K562 (cell line): ENCODE data around the gene ITGA7. TPM values are rescaled to one million over a fixed set of nuclear protein-coding genes. Genes with fewer than 3 reads are reported as not detected.

ENCODE experiments used
- COPS2 ChIP-seq: fragments of 450-650 bp; conservative IDR thresholded peaks from 2 replicates; pipeline ENCODE4 v1.6.1; 2016; ENCODE audit warnings: mild to moderate bottlenecking, moderate library complexity
- ESRRA ChIP-seq: fragments of 450-650 bp; IDR thresholded peaks from 2 replicates; pipeline ENCODE4 v1.6.1; 2014; ENCODE audit warnings: low read depth, mild to moderate bottlenecking, moderate library complexity, borderline replicate concordance
- NR4A1 ChIP-seq, 2 experiments: fragments of 250-450 bp in 1 of 2; fragments of 450-650 bp in 1 of 2; sonication (Bioruptor Pico) in 1 of 2; IDR thresholded peaks; 2 replicates each; pipeline versions ENCODE4 v1.4.0 to v1.6.1; 2016 to 2020; ENCODE audit warnings: mild to moderate bottlenecking in 2 of 2, missing compliant biosample characterization in 1 of 2, missing genetic modification characterization in 1 of 2, moderate library complexity in 1 of 2
- PPARD ChIP-seq: fragments of 250-450 bp; sonication (Bioruptor Pico); IDR thresholded peaks from 2 replicates; pipeline ENCODE4 v1.8.0; 2022; ENCODE audit warnings: inconsistent platforms, mild to moderate bottlenecking, moderate library complexity
- ZKSCAN3 ChIP-seq: fragments of 250-450 bp; sonication (Bioruptor Pico); IDR thresholded peaks from 2 replicates; pipeline ENCODE4 v1.4.0; 2020
- ZKSCAN8 ChIP-seq: fragments of 200-800 bp; sonication (Bioruptor generic); IDR thresholded peaks from 2 replicates; pipeline ENCODE4 v1.6.1; 2016; ENCODE audit warnings: missing genetic modification characterization, missing compliant biosample characterization
- ZNF324 ChIP-seq: fragments of 250-450 bp; sonication (Bioruptor Pico); IDR thresholded peaks from 2 replicates; pipeline ENCODE4 v1.4.0; 2020; ENCODE audit warnings: mild to moderate bottlenecking
- ZNF766 ChIP-seq: fragments of 200-800 bp; sonication (Bioruptor generic); conservative IDR thresholded peaks from 2 replicates; pipeline ENCODE4 v1.6.1; 2016; ENCODE audit warnings: missing genetic modification characterization, missing compliant biosample characterization
- ZSCAN29 ChIP-seq: fragments of 450-650 bp; IDR thresholded peaks from 2 replicates; pipeline ENCODE4 v1.6.1; 2017
- polyA plus RNA-seq, 8 experiments: library from polyadenylated mRNA; depleted of rRNA in 4 of 8; stranded (reverse) in 5 of 8; unstranded in 3 of 8; fragments of >200 nt; fragmentation: Nextera tagmentation in 2 of 8; fragmentation: Illumina TruSeq in 1 of 8; extraction: Ambion mirVana in 2 of 8; extraction: Trizol in 1 of 8; gene quantifications; 2 replicates each; pipeline versions ENCODE4 v1.2.1 to v1.2.3, GENCODE V29; 2011 to 2014; ENCODE audit warnings: inconsistent platforms in 1 of 8, missing spikeins in 1 of 8
- total RNA-seq, 7 experiments: library from RNA; depleted of rRNA in 6 of 7; stranded (reverse); fragments of >200 nt in 6 of 7; fragmentation: Illumina TruSeq in 2 of 7; extraction: Trizol in 2 of 7; gene quantifications; 2 replicates each; pipeline versions ENCODE4 v1.2.1 to v1.2.3, GENCODE V29; 2011 to 2021; ENCODE audit warnings: low replicate concordance in 1 of 7
- TF ChIP-seq, protein P1 (sequence below): sonication (generic); formaldehyde crosslinking; IDR thresholded peaks from 2 replicates; pipeline ENCODE4 v1.4.0; 2020; ENCODE audit warnings: mild to moderate bottlenecking, missing genetic modification reagents
- TF ChIP-seq, protein P2 (sequence below): sonication (generic); formaldehyde crosslinking; IDR thresholded peaks from 2 replicates; pipeline ENCODE4 v1.8.1; 2023; ENCODE audit warnings: mild to moderate bottlenecking, missing genetic modification reagents
- TF ChIP-seq, protein P3 (sequence below): fragments of 450-650 bp; IDR thresholded peaks from 2 replicates; pipeline ENCODE4 v1.7.0; 2016; ENCODE audit warnings: borderline replicate concordance
- TF ChIP-seq, protein P4 (sequence below), 3 experiments: fragments of 200-800 bp in 1 of 3; fragments of 250-450 bp in 1 of 3; fragments of 450-650 bp in 1 of 3; sonication (Bioruptor Pico) in 1 of 3; sonication (Bioruptor generic) in 1 of 3; formaldehyde crosslinking in 1 of 3; IDR thresholded peaks; 2 replicates each; pipeline versions ENCODE4 v1.6.1 to v1.8.0; 2016 to 2022; ENCODE audit warnings: mild to moderate bottlenecking in 2 of 3, missing genetic modification characterization in 2 of 3, missing compliant biosample characterization in 1 of 3, moderate library complexity in 1 of 3
- TF ChIP-seq, protein P5 (sequence below): fragments of 250-450 bp; sonication (Bioruptor Pico); IDR thresholded peaks from 2 replicates; pipeline ENCODE4 v1.8.0; 2021; ENCODE audit warnings: mild to moderate bottlenecking, moderate library complexity
- TF ChIP-seq, protein P6 (sequence below), 2 experiments: fragments of 450-650 bp in 1 of 2; sonication (generic) in 1 of 2; formaldehyde crosslinking; conservative IDR thresholded peaks; 2 replicates each; pipeline versions ENCODE4 v1.4.0 to v1.8.1; 2020 to 2022; ENCODE audit warnings: mild to moderate bottlenecking in 1 of 2, missing genetic modification reagents in 1 of 2

The ITGA7 gene
- total and polyA plus RNA-seq, 9 of the 15 experiments (the other 6 are each of a cell fraction or from before 2014, with no cell fraction given), result 0.11 to 2.3 (median 0.56) TPM; not detected in 1

DNA sequence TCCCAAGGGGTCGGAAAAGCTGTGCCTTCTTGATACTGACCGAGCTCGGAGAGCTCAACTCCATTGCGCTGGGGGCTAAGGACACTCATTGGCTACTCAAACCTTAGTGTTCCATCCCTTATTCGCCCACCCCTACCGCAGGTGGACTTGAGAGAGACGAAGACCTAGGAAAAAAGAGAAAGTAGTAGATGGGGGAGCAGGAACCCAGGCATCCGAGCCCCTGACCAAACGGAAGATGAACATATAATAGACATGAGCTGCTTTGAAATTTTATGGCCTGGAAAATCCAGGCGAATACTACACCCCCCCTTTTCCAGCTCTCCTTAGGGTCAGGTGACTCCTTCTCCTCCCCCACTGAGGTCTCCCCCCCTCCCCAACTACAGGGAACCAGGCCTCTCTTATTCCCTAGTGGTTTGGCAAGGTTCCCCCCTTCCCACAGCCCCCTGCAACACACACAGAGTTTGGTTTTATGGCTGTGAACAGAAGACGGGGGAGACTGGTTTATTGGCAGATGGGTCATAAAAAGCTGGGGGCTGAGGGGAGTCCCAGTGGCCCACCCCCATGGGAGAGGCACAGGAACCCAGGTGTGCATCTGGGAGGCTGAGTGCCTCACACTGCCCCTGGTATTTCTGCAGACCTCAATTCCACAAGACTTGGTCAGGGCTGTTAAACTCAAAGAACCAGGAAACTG lies 36.8 kb upstream of the ITGA7 start (continued):
- TF ChIP-seq COPS2 (no peak), NR4A1 (CRISPR knock-in tag; IDR thresholded peaks at IDR 0.05) (no peak), NR4A1 (tag; IDR thresholded peaks at IDR 0.05) (no peak), ZKSCAN8 (CRISPR knock-in tag) (no peak), ZNF324 (no peak), PPARD (no peak), ZSCAN29 (no peak), ZKSCAN3 (CRISPR knock-in tag) (no peak), ESRRA (no peak), ZNF766 (CRISPR knock-in tag) (no peak)
- TF ChIP-seq, protein P1, sequence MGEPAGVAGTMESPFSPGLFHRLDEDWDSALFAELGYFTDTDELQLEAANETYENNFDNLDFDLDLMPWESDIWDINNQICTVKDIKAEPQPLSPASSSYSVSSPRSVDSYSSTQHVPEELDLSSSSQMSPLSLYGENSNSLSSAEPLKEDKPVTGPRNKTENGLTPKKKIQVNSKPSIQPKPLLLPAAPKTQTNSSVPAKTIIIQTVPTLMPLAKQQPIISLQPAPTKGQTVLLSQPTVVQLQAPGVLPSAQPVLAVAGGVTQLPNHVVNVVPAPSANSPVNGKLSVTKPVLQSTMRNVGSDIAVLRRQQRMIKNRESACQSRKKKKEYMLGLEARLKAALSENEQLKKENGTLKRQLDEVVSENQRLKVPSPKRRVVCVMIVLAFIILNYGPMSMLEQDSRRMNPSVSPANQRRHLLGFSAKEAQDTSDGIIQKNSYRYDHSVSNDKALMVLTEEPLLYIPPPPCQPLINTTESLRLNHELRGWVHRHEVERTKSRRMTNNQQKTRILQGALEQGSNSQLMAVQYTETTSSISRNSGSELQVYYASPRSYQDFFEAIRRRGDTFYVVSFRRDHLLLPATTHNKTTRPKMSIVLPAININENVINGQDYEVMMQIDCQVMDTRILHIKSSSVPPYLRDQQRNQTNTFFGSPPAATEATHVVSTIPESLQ (CRISPR knock-in tag), result no peak
- TF ChIP-seq, protein P2, sequence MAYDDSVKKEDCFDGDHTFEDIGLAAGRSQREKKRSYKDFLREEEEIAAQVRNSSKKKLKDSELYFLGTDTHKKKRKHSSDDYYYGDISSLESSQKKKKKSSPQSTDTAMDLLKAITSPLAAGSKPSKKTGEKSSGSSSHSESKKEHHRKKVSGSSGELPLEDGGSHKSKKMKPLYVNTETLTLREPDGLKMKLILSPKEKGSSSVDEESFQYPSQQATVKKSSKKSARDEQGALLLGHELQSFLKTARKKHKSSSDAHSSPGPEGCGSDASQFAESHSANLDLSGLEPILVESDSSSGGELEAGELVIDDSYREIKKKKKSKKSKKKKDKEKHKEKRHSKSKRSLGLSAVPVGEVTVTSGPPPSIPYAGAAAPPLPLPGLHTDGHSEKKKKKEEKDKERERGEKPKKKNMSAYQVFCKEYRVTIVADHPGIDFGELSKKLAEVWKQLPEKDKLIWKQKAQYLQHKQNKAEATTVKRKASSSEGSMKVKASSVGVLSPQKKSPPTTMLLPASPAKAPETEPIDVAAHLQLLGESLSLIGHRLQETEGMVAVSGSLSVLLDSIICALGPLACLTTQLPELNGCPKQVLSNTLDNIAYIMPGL (CRISPR knock-in tag), result no peak
- TF ChIP-seq, protein P3, sequence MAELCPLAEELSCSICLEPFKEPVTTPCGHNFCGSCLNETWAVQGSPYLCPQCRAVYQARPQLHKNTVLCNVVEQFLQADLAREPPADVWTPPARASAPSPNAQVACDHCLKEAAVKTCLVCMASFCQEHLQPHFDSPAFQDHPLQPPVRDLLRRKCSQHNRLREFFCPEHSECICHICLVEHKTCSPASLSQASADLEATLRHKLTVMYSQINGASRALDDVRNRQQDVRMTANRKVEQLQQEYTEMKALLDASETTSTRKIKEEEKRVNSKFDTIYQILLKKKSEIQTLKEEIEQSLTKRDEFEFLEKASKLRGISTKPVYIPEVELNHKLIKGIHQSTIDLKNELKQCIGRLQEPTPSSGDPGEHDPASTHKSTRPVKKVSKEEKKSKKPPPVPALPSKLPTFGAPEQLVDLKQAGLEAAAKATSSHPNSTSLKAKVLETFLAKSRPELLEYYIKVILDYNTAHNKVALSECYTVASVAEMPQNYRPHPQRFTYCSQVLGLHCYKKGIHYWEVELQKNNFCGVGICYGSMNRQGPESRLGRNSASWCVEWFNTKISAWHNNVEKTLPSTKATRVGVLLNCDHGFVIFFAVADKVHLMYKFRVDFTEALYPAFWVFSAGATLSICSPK, result no peak
- TF ChIP-seq, protein P4, sequence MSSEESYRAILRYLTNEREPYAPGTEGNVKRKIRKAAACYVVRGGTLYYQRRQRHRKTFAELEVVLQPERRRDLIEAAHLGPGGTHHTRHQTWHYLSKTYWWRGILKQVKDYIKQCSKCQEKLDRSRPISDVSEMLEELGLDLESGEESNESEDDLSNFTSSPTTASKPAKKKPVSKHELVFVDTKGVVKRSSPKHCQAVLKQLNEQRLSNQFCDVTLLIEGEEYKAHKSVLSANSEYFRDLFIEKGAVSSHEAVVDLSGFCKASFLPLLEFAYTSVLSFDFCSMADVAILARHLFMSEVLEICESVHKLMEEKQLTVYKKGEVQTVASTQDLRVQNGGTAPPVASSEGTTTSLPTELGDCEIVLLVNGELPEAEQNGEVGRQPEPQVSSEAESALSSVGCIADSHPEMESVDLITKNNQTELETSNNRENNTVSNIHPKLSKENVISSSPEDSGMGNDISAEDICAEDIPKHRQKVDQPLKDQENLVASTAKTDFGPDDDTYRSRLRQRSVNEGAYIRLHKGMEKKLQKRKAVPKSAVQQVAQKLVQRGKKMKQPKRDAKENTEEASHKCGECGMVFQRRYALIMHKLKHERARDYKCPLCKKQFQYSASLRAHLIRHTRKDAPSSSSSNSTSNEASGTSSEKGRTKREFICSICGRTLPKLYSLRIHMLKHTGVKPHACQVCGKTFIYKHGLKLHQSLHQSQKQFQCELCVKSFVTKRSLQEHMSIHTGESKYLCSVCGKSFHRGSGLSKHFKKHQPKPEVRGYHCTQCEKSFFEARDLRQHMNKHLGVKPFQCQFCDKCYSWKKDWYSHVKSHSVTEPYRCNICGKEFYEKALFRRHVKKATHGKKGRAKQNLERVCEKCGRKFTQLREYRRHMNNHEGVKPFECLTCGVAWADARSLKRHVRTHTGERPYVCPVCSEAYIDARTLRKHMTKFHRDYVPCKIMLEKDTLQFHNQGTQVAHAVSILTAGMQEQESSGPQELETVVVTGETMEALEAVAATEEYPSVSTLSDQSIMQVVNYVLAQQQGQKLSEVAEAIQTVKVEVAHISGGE (CRISPR knock-in tag; IDR thresholded peaks at IDR 0.05), result no peak
- TF ChIP-seq, protein P5, sequence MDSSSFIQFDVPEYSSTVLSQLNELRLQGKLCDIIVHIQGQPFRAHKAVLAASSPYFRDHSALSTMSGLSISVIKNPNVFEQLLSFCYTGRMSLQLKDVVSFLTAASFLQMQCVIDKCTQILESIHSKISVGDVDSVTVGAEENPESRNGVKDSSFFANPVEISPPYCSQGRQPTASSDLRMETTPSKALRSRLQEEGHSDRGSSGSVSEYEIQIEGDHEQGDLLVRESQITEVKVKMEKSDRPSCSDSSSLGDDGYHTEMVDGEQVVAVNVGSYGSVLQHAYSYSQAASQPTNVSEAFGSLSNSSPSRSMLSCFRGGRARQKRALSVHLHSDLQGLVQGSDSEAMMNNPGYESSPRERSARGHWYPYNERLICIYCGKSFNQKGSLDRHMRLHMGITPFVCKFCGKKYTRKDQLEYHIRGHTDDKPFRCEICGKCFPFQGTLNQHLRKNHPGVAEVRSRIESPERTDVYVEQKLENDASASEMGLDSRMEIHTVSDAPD (CRISPR knock-in tag), result no peak
- TF ChIP-seq, protein P6, sequence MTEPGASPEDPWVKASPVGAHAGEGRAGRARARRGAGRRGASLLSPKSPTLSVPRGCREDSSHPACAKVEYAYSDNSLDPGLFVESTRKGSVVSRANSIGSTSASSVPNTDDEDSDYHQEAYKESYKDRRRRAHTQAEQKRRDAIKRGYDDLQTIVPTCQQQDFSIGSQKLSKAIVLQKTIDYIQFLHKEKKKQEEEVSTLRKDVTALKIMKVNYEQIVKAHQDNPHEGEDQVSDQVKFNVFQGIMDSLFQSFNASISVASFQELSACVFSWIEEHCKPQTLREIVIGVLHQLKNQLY (CRISPR knock-in tag; conservative IDR thresholded peaks at IDR 0.05), result no peak
